Vagina (tissue), 2 donors: ENCODE measurements around the gene IGF2BP1.
"Not testable (repeated sequence)": the region's sequence is repeated elsewhere in the genome, so short reads cannot be mapped to it uniquely, and the experiment has no call there.

Experiments
- CTCF ChIP-seq, 3 experiments: fragments of 450-650 bp in 2 of 3; fragments of 200-600 bp in 1 of 3; sonication (generic) in 1 of 3; IDR thresholded peaks; one replicate each; pipeline ENCODE4 v1.5.1; 2017 to 2019; ENCODE audit warnings: antibody characterized with exemption in 3 of 3, mild to moderate bottlenecking in 2 of 3, moderate library complexity in 2 of 3
- POLR2AphosphoS5 ChIP-seq, 2 donors: sonication (generic); formaldehyde crosslinking; IDR thresholded peaks; one replicate each; pipeline ENCODE4 v1.9.0; 2017; ENCODE audit warnings: antibody characterized with exemption in 2 of 2, mild to moderate bottlenecking in 2 of 2, low read depth in 1 of 2; ENCODE audit not compliant: insufficient read depth in 1 of 2

GRCh38 chr17:49008908-49009307 lies 11.7 kb downstream of the IGF2BP1 start:
- TF ChIP-seq CTCF (IDR thresholded peaks at IDR 0.05); POLR2AphosphoS5 (IDR thresholded peaks at IDR 0.05; ENCODE audit: insufficient read depth in 1 of 2, low read depth in 1 of 2): not testable (repeated sequence)
